Measurements from ENCODE around the gene HMCES.

- TF ChIP-seq PATZ1 (CRISPR knock-in tag; IDR thresholded peaks at IDR 0.05; ENCODE audit: borderline replicate concordance) = no peak
- no peak for TF ChIP-seq ARNTL (CRISPR knock-in tag; IDR thresholded peaks at IDR 0.05; ENCODE audit: borderline replicate concordance, low read depth)
- no peak for TF ChIP-seq CSRNP3 (CRISPR knock-in tag; IDR thresholded peaks at IDR 0.05)
These were observed 29.2 kb upstream of the HMCES start, which contains the start of gene COPG1 for GRCh38 chr3:129249284-129250065.

Measured in SK-N-SH treated with all-trans-retinoic acid at 6 μM for 48 hours (cell line).